ENCODE measurements around the gene LAMA3. TPM values are rescaled to one million over a fixed set of nuclear protein-coding genes. Genes with fewer than 3 reads are reported as not detected.

LAMA3 gene
- total and polyA plus RNA-seq, 2 donors (not counting 3 experiments of a cell fraction or from before 2014, with no cell fraction given): 2.6 to 12.3 TPM

DNA sequence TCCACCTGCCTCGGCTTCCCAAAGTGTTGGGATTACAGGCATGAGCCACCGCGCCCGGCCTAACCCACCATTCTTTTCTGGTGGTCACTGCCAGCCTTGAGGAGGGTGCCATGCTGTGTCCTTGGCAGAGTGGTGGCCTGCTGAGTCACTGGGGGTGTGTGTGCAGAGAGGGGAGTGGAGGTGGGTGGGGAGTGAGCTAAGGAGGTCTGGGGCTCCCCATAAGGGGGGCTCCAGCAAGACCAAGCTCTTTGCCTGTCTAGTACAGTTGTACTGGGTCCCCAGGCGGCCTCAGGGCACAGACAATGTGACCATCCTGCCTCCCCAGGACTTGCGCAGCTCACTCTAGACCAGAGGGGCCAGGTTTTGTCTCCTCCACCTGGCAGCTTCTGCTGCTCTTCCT is 36.1 kb downstream of the LAMA3 start:
- Histone ChIP-seq H3K9me1 (replicated peaks; ENCODE audit: control insufficient read depth, extremely low read depth, insufficient read depth, low read length) (no peaks in the 10 kb centered on the region), H3K27ac (ENCODE audit: insufficient read depth, low read depth, low read length) (no peak overlapping the region), H3K9ac (replicated peaks; ENCODE audit: extremely low read depth, insufficient read depth, low read length) (no peak overlapping the region), H3K4me3 (replicated peaks in 1 of 3; ENCODE audit: insufficient read depth in 1 of 3, low read depth in 1 of 3, low read length in 3 of 3) (no peak overlapping the region), H2AFZ (ENCODE audit: low read depth, low read length) (no peak overlapping the region), H3K4me1 (ENCODE audit: control insufficient read depth, extremely low read depth, insufficient read depth, low read length) (no peaks in the 10 kb centered on the region), H3K27me3 (ENCODE audit: control insufficient read depth in 2 of 2, insufficient read depth in 2 of 2, low read length in 2 of 2) (no peaks in the 10 kb centered on the region), H3K79me2 (ENCODE audit: control insufficient read depth, insufficient read depth, low read length) (no peaks in the 10 kb centered on the region), H3K36me3 (ENCODE audit: control insufficient read depth in 2 of 2, extremely low read depth in 1 of 2, insufficient read depth in 2 of 2, low read length in 2 of 2) (no peaks in the 10 kb centered on the region), H3K9me3 (replicated peaks; ENCODE audit: control insufficient read depth, insufficient read depth, low read length) (no peaks in the 10 kb centered on the region), H3K4me2 (ENCODE audit: insufficient read depth, low read length) (no peak overlapping the region), H4K20me1 (replicated peaks; ENCODE audit: control insufficient read depth, extremely low read depth, insufficient read depth, low read length) (no peaks in the 10 kb centered on the region)
- no TSS peak for BruUV-seq (replicated peaks)
- intact Hi-C loops (cut with micrococcal nuclease) (no loop called here), dilution Hi-C loops (cut with MboI; ENCODE audit: extremely low pct_ligation_motif_present, low sequenced_read_pairs) (no loop called here)
- TF ChIP-seq, protein P1, sequence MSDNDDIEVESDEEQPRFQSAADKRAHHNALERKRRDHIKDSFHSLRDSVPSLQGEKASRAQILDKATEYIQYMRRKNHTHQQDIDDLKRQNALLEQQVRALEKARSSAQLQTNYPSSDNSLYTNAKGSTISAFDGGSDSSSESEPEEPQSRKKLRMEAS (IDR thresholded peaks at IDR 0.05; ENCODE audit: insufficient read depth, insufficient read length): no peak
- TF ChIP-seq EZH2 (IDR thresholded peaks at IDR 0.05; ENCODE audit: borderline replicate concordance, low read depth, low read length, severe bottlenecking) (no peak), POLR2A (IDR thresholded peaks at IDR 0.05; ENCODE audit: low read depth, low read length) (no peak), GATA2 (IDR thresholded peaks at IDR 0.05; ENCODE audit: insufficient read depth, insufficient read length, low read depth, low read length) (no peak), FOS (IDR thresholded peaks at IDR 0.05; ENCODE audit: borderline replicate concordance, insufficient read depth, low read length) (no peak), MYC (IDR thresholded peaks at IDR 0.05; ENCODE audit: low read depth, low read length) (no peak), POLR2AphosphoS5 (IDR thresholded peaks at IDR 0.05; ENCODE audit: insufficient read depth, low read depth, low read length) (no peak), JUN (IDR thresholded peaks at IDR 0.05; ENCODE audit: borderline replicate concordance, insufficient read depth, insufficient read length, low read depth) (no peak)
- TF ChIP-seq, protein P2, sequence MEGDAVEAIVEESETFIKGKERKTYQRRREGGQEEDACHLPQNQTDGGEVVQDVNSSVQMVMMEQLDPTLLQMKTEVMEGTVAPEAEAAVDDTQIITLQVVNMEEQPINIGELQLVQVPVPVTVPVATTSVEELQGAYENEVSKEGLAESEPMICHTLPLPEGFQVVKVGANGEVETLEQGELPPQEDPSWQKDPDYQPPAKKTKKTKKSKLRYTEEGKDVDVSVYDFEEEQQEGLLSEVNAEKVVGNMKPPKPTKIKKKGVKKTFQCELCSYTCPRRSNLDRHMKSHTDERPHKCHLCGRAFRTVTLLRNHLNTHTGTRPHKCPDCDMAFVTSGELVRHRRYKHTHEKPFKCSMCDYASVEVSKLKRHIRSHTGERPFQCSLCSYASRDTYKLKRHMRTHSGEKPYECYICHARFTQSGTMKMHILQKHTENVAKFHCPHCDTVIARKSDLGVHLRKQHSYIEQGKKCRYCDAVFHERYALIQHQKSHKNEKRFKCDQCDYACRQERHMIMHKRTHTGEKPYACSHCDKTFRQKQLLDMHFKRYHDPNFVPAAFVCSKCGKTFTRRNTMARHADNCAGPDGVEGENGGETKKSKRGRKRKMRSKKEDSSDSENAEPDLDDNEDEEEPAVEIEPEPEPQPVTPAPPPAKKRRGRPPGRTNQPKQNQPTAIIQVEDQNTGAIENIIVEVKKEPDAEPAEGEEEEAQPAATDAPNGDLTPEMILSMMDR (IDR thresholded peaks at IDR 0.05; ENCODE audit: extremely low read depth in 1 of 2, insufficient read depth in 1 of 2, low read depth in 1 of 2, low read length in 2 of 2): no peak
- CTCF ChIA-PET: interaction anchor here (0.6 to 3.1 kb wide), 2 partner anchors 12 to 22 kb away, joined by 3 to 10 read pairs; no protein-coding TSS in a partner anchor
- FAIRE-seq: no peak
- POLR2A ChIA-PET: no interaction called here
- no peak for DNase-seq (ENCODE audit: low read depth, low spot score)

Data from endothelial cell of umbilical vein (primary cell).